CD14-positive monocyte (primary cell): ENCODE data around the gene ZCCHC2. TPM values are rescaled to one million over a fixed set of nuclear protein-coding genes. Genes with fewer than 3 reads are reported as not detected.

ENCODE experiments used
- DNase-seq, 3 donors: peaks; one replicate each; pipeline ENCODE4 v3.0.0-alpha.2; 2011 to 2022
- H2AFZ ChIP-seq: 2 replicates; pipeline ENCODE4 v1.6.0; 2012; ENCODE audit warnings: mild to moderate bottlenecking, low read depth, low read length, inconsistent platforms; ENCODE audit not compliant: insufficient read depth, poor library complexity, severe bottlenecking
- H3K27ac ChIP-seq, 2 donors: 1 replicate in 1 of 2; 2 replicates in 1 of 2; pipeline ENCODE4 v1.5.1; 2012 to 2013; ENCODE audit warnings: low read length in 2 of 2, control low read depth in 1 of 2, inconsistent platforms in 1 of 2, low read depth in 1 of 2, mild to moderate bottlenecking in 1 of 2
- H3K27me3 ChIP-seq, 2 donors: one replicate each; pipeline versions ENCODE4 v1.6.0 to v1.6.1; 2011 to 2013; ENCODE audit warnings: low read length in 2 of 2; ENCODE audit not compliant: control insufficient read depth in 2 of 2, insufficient read depth in 2 of 2
- H3K36me3 ChIP-seq, 2 donors: replicated peaks in 1 of 2; 1 replicate in 1 of 2; 2 replicates in 1 of 2; pipeline versions ENCODE4 v1.5.1 to v1.6.1; 2012 to 2013; ENCODE audit warnings: low read length in 2 of 2, control low read depth in 1 of 2, inconsistent platforms in 1 of 2, mild to moderate bottlenecking in 1 of 2; ENCODE audit not compliant: insufficient read depth in 2 of 2, control insufficient read depth in 1 of 2
- H3K4me1 ChIP-seq, 2 donors: 1 replicate in 1 of 2; 2 replicates in 1 of 2; pipeline versions ENCODE4 v1.5.1 to v1.6.1; 2012 to 2013; ENCODE audit warnings: low read length in 2 of 2, control low read depth in 1 of 2, inconsistent platforms in 1 of 2, mild to moderate bottlenecking in 1 of 2, moderate library complexity in 1 of 2; ENCODE audit not compliant: insufficient read depth in 2 of 2, control insufficient read depth in 1 of 2
- H3K4me2 ChIP-seq: replicated peaks from 2 replicates; pipeline ENCODE3; 2012; ENCODE audit warnings: low read length, moderate library complexity, mild to moderate bottlenecking; ENCODE audit not compliant: poor library complexity, severe bottlenecking; ENCODE audit errors: extremely low read depth
- H3K4me3 ChIP-seq, 3 experiments: fragments of 200-600 bp in 1 of 3; sonication (generic) in 1 of 3; replicated peaks in 1 of 3; 1 replicate in 2 of 3; 2 replicates in 1 of 3; pipeline ENCODE4 v1.5.1; 2011 to 2013; ENCODE audit warnings: low read length in 3 of 3, mild to moderate bottlenecking in 3 of 3, control low read depth in 2 of 3, low read depth in 2 of 3, inconsistent platforms in 1 of 3, moderate library complexity in 1 of 3
- H3K79me2 ChIP-seq: 2 replicates; pipeline ENCODE4 v1.6.0; 2012; ENCODE audit warnings: mild to moderate bottlenecking, control low read depth, inconsistent platforms, low read length, moderate library complexity; ENCODE audit not compliant: insufficient read depth
- H3K9ac ChIP-seq: 2 replicates; pipeline ENCODE4 v1.6.0; 2017; ENCODE audit warnings: low read length, mild to moderate bottlenecking; ENCODE audit not compliant: insufficient read depth, poor library complexity, severe bottlenecking
- H3K9me3 ChIP-seq, 2 donors: replicated peaks in 1 of 2; 1 replicate in 1 of 2; 2 replicates in 1 of 2; pipeline versions ENCODE4 v1.5.1 to v1.6.1; 2012 to 2013; ENCODE audit warnings: low read length in 2 of 2, control low read depth in 1 of 2; ENCODE audit not compliant: control insufficient read depth in 1 of 2, insufficient read depth in 1 of 2
- H4K20me1 ChIP-seq: 2 replicates; pipeline ENCODE4 v1.6.0; 2012; ENCODE audit warnings: mild to moderate bottlenecking, low read length, control low read depth, moderate library complexity; ENCODE audit not compliant: insufficient read depth
- H3K27ac Mint-ChIP-seq, 7 donors: one replicate each; pipeline ENCODE4 v1.8.0; 2020; ENCODE audit warnings: mild to moderate bottlenecking in 7 of 7, mixed read lengths in 7 of 7, moderate library complexity in 6 of 7, inconsistent platforms in 2 of 7
- H3K27me3 Mint-ChIP-seq, 3 donors: one replicate each; pipeline ENCODE4 v1.8.0; 2021 to 2022; ENCODE audit warnings: low read depth in 3 of 3, mild to moderate bottlenecking in 3 of 3, mixed read lengths in 3 of 3, moderate library complexity in 3 of 3, inconsistent platforms in 1 of 3
- H3K36me3 Mint-ChIP-seq, 2 donors: one replicate each; pipeline ENCODE4 v1.8.0; 2020; ENCODE audit warnings: mixed read lengths in 2 of 2, inconsistent platforms in 1 of 2, mild to moderate bottlenecking in 1 of 2
- H3K4me1 Mint-ChIP-seq: one replicate; pipeline ENCODE4 v1.8.0; 2020; ENCODE audit warnings: mild to moderate bottlenecking, mixed read lengths
- H3K4me3 Mint-ChIP-seq, 2 donors: one replicate each; pipeline ENCODE4 v1.8.0; 2020; ENCODE audit warnings: mild to moderate bottlenecking in 2 of 2, mixed read lengths in 2 of 2, moderate library complexity in 1 of 2
- H3K9me3 Mint-ChIP-seq, 7 donors: one replicate each; pipeline ENCODE4 v1.8.0; 2020 to 2022; ENCODE audit warnings: mixed read lengths in 7 of 7, mild to moderate bottlenecking in 6 of 7, moderate library complexity in 6 of 7, inconsistent platforms in 2 of 7
- WGBS: methylation state at CpG from one replicate; pipeline ENCODE4 v1.1.5; 2013; ENCODE audit warnings: missing lambda C conversion rate; ENCODE audit not compliant: insufficient coverage; 5-methylcytosine and 5-hydroxymethylcytosine counted together
- intact Hi-C, 2 donors: fragments of 100-400 bp; cut with micrococcal nuclease; formaldehyde crosslinking; loops; one replicate each; pipeline versions ENCODE4 v1.15.0 to v1.15.1; 2023
- polyA plus RNA-seq, 3 donors: library from polyadenylated mRNA; depleted of rRNA in 1 of 3; unstranded in 2 of 3; stranded (reverse) in 1 of 3; fragments of 300-500 nt in 2 of 3; fragments of >200 nt in 1 of 3; fragmentation: Illumina TruSeq in 2 of 3; gene quantifications; 1 replicate in 2 of 3; 2 replicates in 1 of 3; pipeline ENCODE4 v1.2.3, GENCODE V29; 2012 to 2021
- TF ChIP-seq, protein P1 (sequence below): fragments of 200-600 bp; IDR thresholded peaks from one replicate; pipeline ENCODE4 v1.8.0; 2022; ENCODE audit warnings: antibody characterized with exemption, mild to moderate bottlenecking

Gene ZCCHC2
- polyA plus RNA-seq, 3 donors, result 0.59 to 24.9 (median 0.71) TPM

DNA sequence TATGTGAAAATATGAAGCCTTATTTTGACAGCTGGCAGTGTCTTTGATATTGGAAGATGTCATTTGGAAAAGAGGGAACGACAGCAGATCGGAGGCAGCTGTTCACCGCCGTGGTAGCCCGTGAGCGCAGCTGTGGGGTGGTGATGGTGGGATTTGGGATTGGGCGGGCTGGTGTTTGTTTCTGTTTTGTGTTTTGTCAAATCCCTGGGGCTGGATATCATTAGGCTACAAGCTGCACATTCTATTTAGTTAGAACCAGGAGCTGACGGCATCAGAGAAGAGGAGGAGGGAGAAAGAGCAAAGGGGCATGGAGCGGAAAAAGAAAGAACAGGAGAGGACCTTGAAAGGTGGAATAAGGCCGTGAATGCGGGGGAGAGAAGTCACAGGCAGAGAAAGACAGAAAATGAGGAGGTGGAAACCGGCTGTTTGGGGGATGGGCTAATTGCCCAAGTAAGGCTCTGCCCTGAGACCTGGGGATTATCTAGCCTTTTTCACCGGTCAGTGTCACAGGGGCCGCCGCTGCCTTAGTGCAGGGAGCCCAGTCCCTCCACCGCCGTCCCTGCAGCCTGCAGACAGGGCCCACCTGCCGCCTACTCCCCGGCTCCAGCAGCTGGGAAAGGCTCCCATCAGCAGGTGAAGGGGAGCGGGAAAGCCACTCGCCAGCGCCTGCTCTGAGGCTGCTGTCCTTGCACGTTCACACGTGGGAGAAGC, 88.0 kb downstream of the ZCCHC2 start:
- peaks cover 0 to 8% of the 10 kb centered on the region in 2 donors for H3K4me1 ChIP-seq
- no peak overlapping the region for H3K9ac ChIP-seq
- DNase-seq, result no peak
- intact Hi-C loops, result no loop called here
- no peak overlapping the region for H2AFZ ChIP-seq
- H3K9me3 ChIP-seq, result no peaks in the 10 kb centered on the region
- H3K4me3 ChIP-seq, result no peak overlapping the region
- H3K36me3 ChIP-seq, result no peaks in the 10 kb centered on the region
- no peak overlapping the region for H3K27ac ChIP-seq
- 85% methylated on average over 18 of the region's 24 CpGs for WGBS
- peaks cover 0 to 21% of the 10 kb centered on the region in 2 donors for H3K27me3 ChIP-seq
- Mint-ChIP-seq H3K36me3 (no peaks in the 10 kb centered on the region), H3K27me3 (peaks cover 6 to 26% (median 10%) of the 10 kb centered on the region in 3 donors), H3K4me1 (peaks cover 25% of the 10 kb centered on the region), H3K27ac (peak overlapping the region in 1 of 7 donors; percentile 8), H3K9me3 (peaks cover 0 to 2% (median 0%) of the 10 kb centered on the region in 7 donors), H3K4me3 (peak overlapping the region in 1 of 2 donors; percentile 47)
- TF ChIP-seq, protein P1, sequence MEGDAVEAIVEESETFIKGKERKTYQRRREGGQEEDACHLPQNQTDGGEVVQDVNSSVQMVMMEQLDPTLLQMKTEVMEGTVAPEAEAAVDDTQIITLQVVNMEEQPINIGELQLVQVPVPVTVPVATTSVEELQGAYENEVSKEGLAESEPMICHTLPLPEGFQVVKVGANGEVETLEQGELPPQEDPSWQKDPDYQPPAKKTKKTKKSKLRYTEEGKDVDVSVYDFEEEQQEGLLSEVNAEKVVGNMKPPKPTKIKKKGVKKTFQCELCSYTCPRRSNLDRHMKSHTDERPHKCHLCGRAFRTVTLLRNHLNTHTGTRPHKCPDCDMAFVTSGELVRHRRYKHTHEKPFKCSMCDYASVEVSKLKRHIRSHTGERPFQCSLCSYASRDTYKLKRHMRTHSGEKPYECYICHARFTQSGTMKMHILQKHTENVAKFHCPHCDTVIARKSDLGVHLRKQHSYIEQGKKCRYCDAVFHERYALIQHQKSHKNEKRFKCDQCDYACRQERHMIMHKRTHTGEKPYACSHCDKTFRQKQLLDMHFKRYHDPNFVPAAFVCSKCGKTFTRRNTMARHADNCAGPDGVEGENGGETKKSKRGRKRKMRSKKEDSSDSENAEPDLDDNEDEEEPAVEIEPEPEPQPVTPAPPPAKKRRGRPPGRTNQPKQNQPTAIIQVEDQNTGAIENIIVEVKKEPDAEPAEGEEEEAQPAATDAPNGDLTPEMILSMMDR, result no peak
- H3K79me2 ChIP-seq, result no peaks in the 10 kb centered on the region
- no peaks in the 10 kb centered on the region for H4K20me1 ChIP-seq
- peak overlapping the region; percentile 2 for H3K4me2 ChIP-seq

DNA sequence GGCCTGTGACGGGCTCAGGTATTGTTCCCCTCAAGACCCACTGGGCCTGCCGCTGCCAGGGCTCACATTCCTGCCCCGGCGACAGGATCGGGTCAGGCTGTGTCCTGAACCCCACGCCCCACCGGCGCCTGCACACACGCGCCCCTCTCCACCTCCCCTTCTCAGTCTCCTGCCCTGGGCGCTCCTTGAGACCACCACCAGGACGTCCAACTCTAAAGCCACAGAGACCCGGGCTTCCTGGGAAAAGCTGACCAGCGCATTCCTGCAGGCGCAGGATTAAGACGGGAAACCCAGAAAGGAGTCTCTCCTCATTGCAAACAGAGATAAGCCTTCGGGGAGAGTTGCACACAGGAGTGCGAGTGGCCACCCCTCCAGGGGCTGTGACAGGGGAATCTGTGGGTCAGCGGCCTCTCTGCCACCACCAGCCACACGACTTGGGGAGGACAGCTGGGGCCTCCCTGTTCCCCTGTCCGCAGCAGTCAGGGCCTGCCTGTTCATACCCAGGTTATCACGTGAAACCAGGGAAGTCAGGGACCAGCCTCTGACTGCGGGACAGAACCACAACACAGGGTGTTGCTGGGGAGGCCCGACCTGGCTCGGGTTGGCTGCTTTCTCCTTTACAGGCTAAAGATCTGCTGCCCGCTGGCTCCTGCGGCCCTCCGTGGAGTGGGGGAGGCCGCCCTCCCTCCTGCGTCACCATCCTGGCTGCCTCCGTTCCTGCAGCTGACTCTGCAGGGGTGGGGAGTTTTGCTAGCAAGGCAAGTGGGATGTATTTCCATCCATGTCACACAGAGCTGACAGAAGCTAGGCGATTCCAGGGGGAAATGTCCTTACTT, 88.8 kb downstream of the ZCCHC2 start:
- H3K27me3 ChIP-seq, result peaks cover 0 to 21% of the 10 kb centered on the region in 2 donors
- no peaks in the 10 kb centered on the region for H3K36me3 ChIP-seq
- peaks cover 7 to 26% (median 11%) of the 10 kb centered on the region in 3 donors for H3K27me3 Mint-ChIP-seq
- peak overlapping the region; percentile 2 for H3K4me2 ChIP-seq
- H3K4me3 Mint-ChIP-seq, result peak overlapping the region in 1 of 2 donors; percentile 55
- H3K9ac ChIP-seq, result no peak overlapping the region
- peaks cover 25% of the 10 kb centered on the region for H3K4me1 Mint-ChIP-seq
- H2AFZ ChIP-seq, result no peak overlapping the region
- no peaks in the 10 kb centered on the region for H3K36me3 Mint-ChIP-seq
- no peak overlapping the region for H3K27ac ChIP-seq
- TF ChIP-seq, protein P1, result no peak
- H3K4me3 ChIP-seq, result no peak overlapping the region
- intact Hi-C loops, result no loop called here
- no peaks in the 10 kb centered on the region for H4K20me1 ChIP-seq
- peaks cover 0 to 8% of the 10 kb centered on the region in 2 donors for H3K4me1 ChIP-seq
- H3K27ac Mint-ChIP-seq, result no peak overlapping the region
- DNase-seq, result peak in 1 of 3 donors; percentile 9
- H3K9me3 ChIP-seq, result no peaks in the 10 kb centered on the region
- no peaks in the 10 kb centered on the region for H3K79me2 ChIP-seq
- peaks cover 0 to 2% (median 0%) of the 10 kb centered on the region in 7 donors for H3K9me3 Mint-ChIP-seq
- 64% methylated on average over 20 of the region's 32 CpGs for WGBS
